Fibroblast of peridontal ligament (primary cell): ENCODE measurements around the gene XPO5.
A peak's percentile ranks its signal among the peaks of the same experiment; 100 is the strongest.
"Not testable (repeated sequence)": the region's sequence is repeated elsewhere in the genome, so short reads cannot be mapped to it uniquely, and the experiment has no call there.

Experiments
- DNase-seq: peaks from one replicate; pipeline ENCODE4 v3.0.0-alpha.2; 2010; ENCODE audit errors: extremely low read depth

XPO5 gene

GRCh38 chr6:43498291-43498690 is 77.5 kb downstream of the XPO5 start:
- not testable (repeated sequence) for DNase-seq

DNA sequence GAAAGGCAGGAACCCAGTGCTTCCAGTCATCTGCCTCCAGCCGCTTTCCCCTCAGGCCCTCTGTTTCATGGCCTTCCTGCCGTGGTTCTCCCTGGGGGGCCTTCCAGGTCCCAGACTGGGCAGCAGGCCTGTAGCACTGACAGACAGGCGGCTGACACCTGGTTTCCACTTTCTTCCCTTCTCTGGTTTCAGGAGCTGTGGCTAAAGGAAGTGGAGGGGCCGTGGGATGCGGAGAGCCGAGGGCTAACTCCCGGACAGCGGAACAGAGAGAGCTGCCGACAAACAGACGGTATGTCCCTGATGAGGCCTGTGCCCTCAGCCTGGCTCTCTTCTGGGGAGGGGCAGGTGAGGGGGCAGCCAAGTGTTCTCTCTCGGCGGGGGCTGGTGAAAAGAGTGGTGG is 78.1 kb downstream of the XPO5 start:
- DNase-seq, result no peak

GRCh38 chr6:43497129-43497396 is 78.8 kb downstream of the XPO5 start:
- no peak for DNase-seq

DNA sequence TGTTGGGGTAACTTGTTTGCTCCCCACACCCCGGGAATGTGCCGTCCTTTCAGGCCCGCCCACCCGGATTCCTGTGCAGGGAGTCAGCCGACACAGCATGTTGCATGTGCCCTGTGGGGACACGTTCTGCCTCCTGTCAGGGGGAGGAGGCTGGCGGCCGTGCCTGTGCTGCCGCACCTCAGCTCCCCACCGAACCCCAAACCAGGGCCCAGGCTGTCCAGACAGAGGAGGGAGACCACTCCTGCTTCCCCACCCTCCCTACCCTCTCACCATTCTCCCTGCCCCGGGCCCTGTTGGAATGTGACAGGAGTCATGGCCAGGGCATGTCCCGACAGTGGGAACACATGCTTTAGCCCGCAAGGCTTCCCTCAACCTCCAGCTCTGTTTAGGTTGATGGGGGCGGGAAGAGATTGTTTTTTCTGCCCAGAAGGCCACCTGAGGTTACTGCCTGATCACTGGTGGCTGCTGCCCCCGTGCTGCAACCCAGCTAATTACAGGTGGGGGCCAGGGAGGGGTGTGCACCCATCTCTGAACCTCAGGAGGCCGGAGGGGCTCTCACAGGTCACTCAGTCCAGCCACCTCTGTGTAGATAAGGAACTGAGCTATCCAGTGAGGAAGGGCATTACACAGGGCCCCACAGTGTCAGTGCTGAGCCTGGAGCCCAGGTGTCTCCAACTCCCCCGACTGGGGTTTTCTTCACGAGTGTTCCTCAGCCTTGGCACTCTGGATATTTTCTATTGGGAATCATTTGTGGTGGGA is 79.3 kb downstream of the XPO5 start:
- DNase-seq, result peak; percentile 42

DNA sequence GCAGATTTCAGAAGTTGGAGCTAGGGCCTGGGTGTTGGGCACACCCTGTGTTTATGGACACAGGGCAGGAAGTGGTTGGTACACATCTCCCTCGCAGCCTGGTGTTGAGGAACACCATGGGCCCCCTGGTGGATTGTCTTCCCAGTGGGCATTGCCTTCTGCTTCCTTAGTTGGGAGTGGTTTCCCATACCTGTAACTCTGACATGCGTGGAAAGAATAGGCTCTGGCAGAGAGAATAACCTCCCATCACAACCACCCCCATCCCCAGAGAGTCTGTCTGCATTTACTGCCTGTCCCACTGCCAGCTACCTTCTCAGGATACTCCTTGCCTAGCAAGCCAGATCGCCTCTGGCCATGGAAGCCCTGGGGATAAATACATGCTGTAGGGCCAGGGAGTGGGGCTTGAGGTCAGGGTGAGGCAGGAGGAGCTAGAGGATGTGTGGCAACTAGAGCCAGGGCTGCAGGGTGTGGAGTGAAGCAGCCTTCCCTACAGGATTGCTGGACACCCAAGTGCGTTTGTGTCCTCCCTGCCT is 80.4 kb downstream of the XPO5 start:
- no peak for DNase-seq

GRCh38 chr6:43494766-43495165 is 81.1 kb downstream of the XPO5 start:
- no peak for DNase-seq

DNA sequence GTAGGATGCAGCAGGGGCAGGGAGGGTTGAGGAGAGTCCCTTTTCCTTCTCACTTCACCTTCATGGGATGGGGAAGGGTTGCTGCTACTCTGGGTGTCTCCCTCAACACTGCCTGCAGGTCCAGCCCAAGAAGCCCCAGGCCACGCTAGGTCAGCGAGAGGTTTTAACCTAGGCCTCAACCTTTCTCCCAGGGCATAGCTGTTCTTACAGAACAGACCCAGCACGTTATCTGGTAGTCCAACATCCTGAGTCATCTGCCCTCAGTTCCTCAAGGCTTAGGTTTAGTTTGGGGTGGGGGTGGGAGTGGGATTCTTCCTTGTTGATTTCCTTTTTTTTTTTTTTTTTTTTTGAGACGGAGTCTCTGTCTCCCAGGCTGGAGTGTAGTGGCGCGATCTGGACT is 81.5 kb downstream of the XPO5 start:
- no peak for DNase-seq

- DNase-seq, result no peak
Observed at GRCh38 chr6:43493833-43494232, 82.0 kb downstream of the XPO5 start.

GRCh38 chr6:43493230-43493629 is 82.6 kb downstream of the XPO5 start:
- no peak for DNase-seq

GRCh38 chr6:43492673-43493072 is 83.2 kb downstream of the XPO5 start:
- DNase-seq, result no peak

GRCh38 chr6:43491750-43492661 is 83.8 kb downstream of the XPO5 start:
- peak; percentile 72 for DNase-seq

DNA sequence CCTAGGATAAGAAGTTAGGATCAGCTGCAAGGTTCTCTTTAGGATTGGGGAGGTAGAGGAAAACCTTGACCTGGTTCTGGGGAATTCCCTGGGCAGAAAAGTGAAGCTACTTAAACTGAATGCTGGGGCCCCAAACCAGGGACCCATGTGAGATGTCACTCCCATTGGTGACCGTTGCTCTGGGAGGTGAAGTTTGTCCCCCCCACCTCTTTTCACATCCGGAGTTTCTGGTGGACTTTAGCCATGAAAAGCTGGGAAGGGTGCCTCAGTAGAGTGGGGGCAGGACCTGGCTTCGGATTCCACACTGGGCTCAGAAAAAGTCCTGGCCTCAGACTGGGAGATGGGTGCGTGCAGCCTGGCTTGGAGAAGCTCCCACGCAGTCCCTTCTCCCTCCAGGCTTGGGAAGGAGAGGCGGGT is 85.3 kb downstream of the XPO5 start:
- DNase-seq, result no peak

GRCh38 chr6:43489277-43490072 is 86.4 kb downstream of the XPO5 start:
- DNase-seq, result no peak

GRCh38 chr6:43488667-43489276 is 87.1 kb downstream of the XPO5 start:
- no peak for DNase-seq

GRCh38 chr6:43481591-43482236 is 94.1 kb downstream of the XPO5 start:
- no peak for DNase-seq

- no peak for DNase-seq
Observed at GRCh38 chr6:43481075-43481474, 94.8 kb downstream of the XPO5 start.

GRCh38 chr6:43478008-43478372 is 97.8 kb downstream of the XPO5 start:
- DNase-seq, result no peak

DNA sequence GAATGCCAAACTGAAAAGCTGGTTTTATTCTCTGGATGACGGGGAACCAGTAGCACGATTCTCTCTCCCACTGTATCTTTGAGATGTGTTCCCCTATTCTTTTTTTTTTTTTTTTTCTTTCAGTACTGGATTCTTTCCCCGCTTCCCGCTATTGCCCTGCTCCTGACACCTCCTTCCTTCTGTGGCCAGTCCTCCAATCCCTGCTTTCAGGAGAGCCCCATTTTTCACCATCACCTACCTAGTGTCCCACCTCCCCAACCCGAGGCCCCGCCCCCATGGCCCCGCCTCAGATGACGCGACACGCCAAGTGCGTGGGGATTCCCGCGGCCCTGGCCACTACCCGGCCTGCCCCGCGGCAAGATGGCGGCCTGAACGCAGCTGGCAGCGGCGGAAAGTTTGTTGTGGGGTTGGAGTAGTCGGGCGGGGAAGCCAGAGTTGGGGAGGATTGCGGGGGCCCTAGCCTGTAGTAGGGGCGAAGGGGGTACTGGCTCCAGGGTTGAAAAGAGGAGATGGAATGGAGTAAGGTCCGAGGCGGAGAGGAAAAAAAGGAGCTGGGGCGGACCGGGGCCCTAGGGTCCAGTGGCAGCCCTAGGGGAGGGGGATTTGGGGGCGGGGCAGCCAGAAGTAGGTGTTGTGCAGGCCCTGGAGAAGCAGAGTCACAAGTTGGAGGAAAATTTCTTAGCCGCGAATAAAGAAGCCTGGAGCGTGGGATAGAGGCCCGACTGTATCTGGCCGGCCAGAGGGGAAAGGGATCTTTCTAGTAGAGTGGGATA is 98.4 kb downstream of the XPO5 start, which contains the start of gene TJAP1:
Gene TJAP1, plus strand, starts transcription at position 336 of the 773 bp plus-strand sequence. CDS start 21,432 bp downstream, outside the sequence.
- peak; percentile 66 for DNase-seq

- DNase-seq, result no peak
Observed at GRCh38 chr6:43476746-43477145, 99.1 kb downstream of the XPO5 start.

DNA sequence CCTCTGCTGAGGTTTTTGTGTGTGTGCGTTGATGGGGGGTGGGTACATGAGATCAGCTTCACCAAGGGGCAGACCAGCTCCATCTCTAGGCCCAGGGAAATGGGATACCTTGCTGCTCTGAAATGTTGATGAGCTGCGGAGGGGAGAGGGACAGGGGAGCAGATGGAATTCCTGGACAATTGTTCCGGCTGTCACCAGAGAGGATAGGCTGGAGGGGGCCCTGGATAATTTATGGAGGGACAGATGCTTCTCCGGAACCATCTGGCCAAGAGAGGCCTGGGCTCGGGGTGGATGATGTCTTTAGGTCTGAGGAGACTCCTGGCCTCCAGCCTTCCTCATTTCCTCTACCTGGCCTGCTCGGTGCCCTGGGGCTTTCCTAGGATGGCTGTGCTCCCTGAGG is 100.3 kb downstream of the XPO5 start:
- no peak for DNase-seq
